ELF-1 (cell line): ENCODE data around the gene TAF11L11.
"Not testable (repeated sequence)": the region's sequence is repeated elsewhere in the genome, so short reads cannot be mapped to it uniquely, and the experiment has no call there.

Source experiments
- DNase-seq: peaks from one replicate; pipeline ENCODE4 v3.0.0-alpha.2; 2016; ENCODE audit warnings: low read depth, low spot score

Gene TAF11L11

DNA sequence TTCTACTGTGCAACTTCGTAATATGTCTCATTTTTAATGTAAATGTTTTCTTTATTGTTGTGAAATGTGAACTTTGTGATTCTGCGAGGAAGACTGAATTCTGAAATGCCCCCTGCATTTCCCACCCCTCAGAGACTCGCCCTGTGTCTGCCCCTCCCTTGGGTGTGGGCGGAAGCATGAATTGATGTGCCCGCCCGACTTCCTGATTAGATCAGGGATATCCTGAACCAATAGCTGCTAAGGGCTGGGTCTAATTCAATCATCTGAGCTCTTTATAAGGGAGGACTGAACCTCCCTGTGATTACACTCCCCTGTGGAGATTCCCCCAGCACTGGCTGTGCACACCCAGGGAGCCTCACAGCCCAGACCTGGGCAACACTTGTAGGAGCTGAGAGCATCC, at the start of gene TAF11L11:
Gene TAF11L11, plus strand, starts transcription at position 304 of the 400 bp plus-strand sequence.
- DNase-seq, result not testable (repeated sequence)

DNA sequence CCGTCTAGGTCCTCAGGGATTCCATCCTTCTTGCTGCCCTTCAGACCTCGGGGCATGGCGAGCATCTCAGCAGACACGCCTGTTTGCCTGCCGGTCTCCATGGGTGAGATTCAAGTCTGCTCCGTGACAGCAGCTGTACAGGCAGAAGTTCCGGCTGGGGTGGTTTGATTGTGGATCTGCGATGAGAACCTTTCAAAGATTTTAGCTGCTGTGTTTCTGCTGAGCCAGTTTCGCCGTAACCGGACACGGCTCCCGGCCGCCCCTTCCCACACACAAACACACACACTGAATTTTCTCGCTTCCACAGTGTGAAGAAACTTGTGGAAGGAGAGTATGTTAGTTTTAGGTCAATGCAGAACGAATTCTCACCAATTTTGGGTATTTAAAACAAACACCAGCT, 18.3 kb upstream of the TAF11L11 start, which contains the start of gene TAF11L7:
Gene TAF11L7, minus strand, starts transcription at position 101 of the 400 bp plus-strand sequence.
- not testable (repeated sequence) for DNase-seq

DNA sequence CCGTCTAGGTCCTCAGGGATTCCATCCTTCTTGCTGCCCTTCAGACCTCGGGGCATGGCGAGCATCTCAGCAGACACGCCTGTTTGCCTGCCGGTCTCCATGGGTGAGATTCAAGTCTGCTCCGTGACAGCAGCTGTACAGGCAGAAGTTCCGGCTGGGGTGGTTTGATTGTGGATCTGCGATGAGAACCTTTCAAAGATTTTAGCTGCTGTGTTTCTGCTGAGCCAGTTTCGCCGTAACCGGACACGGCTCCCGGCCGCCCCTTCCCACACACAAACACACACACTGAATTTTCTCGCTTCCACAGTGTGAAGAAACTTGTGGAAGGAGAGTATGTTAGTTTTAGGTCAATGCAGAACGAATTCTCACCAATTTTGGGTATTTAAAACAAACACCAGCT, 13.1 kb upstream of the TAF11L11 start, which contains the start of gene TAF11L8:
Gene TAF11L8, minus strand, starts transcription at position 101 of the 400 bp plus-strand sequence.
- DNase-seq, result not testable (repeated sequence)

DNA sequence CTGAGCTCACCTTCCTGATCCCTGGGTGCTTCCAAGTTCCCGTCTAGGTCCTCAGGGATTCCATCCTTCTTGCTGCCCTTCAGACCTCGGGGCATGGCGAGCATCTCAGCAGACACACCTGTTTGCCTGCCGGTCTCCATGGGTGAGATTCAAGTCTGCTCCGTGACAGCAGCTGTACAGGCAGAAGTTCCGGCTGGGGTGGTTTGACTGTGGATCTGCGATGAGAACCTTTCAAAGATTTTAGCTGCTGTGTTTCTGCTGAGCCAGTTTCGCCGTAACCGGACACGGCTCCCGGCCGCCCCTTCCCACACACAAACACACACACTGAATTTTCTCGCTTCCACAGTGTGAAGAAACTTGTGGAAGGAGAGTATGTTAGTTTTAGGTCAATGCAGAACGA, 9.7 kb upstream of the TAF11L11 start, which contains the start of gene TAF11L9:
Gene TAF11L9, minus strand, starts transcription at position 140 of the 400 bp plus-strand sequence.
- DNase-seq, result not testable (repeated sequence)

DNA sequence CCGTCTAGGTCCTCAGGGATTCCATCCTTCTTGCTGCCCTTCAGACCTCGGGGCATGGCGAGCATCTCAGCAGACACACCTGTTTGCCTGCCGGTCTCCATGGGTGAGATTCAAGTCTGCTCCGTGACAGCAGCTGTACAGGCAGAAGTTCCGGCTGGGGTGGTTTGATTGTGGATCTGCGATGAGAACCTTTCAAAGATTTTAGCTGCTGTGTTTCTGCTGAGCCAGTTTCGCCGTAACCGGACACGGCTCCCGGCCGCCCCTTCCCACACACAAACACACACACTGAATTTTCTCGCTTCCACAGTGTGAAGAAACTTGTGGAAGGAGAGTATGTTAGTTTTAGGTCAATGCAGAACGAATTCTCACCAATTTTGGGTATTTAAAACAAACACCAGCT, 6.3 kb upstream of the TAF11L11 start, which contains the start of gene TAF11L10:
Gene TAF11L10, minus strand, starts transcription at position 101 of the 400 bp plus-strand sequence.
- not testable (repeated sequence) for DNase-seq

DNA sequence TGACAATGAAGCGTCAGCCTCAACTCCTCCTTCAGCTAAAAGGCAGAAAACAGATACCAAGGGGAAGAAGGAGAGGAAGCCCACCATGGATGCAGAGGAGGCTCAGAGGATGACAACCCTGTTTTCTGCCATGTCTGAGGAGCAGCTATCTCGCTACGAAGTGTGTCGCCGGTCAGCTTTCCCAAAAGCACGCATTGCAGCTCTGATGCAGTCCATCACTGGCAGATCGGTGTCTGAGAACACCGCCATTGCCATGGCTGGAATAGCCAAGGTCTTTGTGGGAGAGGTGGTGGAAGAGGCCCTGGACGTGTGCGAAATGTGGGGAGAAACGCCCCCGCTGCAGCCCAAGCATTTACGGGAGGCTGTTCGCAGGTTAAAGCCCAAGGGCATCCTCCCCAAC, 968 bp downstream of the TAF11L11 start:
- no peak for DNase-seq

DNA sequence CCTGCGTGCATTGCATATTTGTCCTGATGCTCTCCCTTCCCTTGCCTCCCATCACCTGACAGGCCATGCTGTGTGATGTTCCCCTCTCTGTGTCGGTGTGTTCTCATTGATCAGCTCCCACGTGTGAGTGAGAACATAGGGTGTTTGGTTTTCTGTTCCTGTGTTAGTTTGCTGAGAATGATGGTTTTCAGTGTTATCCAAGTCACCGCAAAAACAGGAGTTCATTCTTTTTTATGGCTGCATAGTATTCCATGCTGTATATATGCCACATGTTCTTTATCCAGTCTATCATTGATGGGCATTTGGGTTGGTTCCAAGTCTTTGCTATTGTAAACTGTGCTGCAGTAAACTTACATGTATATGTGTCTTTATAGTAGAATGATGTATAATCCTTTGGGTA, 3.5 kb downstream of the TAF11L11 start:
- DNase-seq, result not testable (repeated sequence)

DNA sequence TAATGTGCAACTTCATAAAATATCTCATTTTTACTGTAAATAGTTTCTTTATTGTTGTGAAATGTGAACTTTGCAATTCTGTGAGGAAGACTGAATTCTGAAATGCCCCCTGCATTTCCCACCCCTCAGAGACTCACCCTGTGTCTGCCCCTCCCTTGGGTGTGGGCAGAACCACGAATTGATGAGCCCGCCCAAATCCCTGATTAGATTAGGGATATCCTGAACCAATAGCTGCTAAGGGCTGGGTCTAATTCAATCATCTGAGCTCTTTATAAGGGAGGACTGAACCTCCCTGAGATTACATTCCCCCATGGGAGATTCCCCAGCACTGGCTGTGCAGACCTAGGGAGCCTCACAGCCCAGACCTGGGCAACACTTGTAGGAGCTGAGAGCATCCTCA, 6.1 kb downstream of the TAF11L11 start, which contains the start of gene TAF11L12:
Gene TAF11L12, plus strand, starts transcription at position 301 of the 400 bp plus-strand sequence.
- DNase-seq, result not testable (repeated sequence)

DNA sequence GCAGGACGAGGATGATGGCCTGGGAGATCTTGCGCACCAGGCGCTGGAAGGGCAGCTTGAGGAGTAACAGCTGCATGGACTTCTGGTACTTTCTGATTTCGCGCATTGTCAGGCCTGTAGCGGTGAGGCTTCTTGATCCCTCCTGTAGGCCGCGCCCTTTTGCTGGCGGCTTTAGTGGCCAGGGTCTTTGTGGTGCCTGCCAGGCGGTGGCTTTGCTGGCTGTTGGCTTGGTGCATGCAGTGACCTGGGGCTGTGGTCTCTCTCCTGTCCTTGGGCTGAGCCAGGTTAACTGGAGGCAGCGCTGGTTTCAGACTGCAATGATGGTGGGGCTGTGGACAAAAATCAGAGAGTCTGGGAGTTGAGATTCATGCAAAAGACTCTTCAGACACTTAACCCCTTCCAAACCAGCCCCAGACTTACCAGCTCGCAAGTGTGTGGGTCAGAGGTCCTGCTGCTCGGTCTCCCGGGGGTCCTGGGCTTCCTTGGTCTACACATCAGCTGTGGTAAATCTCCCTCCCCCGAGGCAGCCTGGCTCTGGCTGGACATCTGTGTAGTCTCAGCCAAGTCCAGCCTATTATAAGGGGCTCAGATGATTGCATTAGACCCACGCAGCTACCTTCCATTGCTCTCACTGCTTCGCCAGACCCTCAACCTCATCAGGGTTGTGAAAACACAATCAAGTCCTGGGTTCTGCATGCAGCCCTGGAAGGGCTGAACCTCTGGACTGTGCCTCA, 11.1 kb downstream of the TAF11L11 start:
- no peak for DNase-seq

DNA sequence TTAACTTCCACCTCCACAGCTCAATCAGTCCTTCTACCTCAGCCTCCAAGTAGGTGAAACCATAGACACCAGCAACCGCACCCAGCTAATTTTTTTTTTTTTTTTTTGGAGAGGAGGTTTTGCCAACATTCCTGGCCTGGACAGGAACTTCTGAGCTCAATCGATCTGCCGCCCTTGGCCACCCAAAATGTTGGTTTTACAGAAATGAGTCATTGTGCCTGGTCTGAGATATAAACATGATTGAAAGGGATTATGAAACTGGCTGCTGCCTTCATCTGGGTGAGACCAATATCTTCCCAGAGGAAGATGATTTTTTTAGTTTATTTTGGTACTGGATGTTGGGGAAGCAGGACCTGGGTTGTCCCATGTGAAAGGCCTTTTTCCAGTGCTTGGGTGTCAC, 15.4 kb downstream of the TAF11L11 start:
- DNase-seq, result no peak

DNA sequence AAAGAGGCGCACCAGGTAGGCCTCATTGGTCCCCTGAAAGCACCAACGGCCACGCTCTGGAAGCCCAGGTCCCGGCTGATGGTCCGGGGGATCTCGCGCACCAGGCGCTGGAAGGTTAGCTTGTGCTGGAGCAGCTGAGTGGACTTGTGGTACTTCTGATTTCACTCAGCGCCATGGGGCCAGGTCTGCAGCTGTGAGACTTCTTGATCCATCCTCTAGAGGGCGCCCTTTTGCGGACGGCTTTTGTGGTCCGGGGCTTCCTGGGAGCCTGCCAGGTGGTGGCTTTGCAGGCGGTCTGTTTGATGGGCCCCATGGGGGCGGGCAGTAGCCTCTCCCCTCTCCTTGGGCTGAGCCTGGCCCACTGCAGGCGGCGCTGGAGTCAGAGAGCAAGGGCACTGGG, 16.6 kb downstream of the TAF11L11 start:
- DNase-seq, result peak; percentile 38

DNA sequence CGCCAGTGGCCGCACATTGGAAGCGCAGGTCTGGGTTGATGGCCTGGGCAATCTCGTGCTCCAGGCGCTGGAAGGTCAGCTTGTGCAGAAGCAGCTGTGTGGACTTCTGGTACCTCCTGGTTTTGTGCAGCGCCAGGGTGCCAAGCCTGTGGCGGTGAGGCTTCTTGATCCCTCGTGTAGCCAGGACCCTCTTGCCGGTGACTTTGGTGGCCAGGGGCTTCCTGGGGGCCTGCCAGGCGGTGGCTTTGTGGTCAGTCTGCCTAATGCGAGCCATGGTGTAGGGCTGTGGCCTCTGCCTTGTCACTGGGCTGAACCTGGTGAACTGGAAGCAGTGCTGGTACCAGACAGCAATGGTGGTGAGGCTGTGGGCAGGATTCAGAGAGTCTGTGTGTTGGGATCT, 21.7 kb downstream of the TAF11L11 start:
- DNase-seq, result no peak

DNA sequence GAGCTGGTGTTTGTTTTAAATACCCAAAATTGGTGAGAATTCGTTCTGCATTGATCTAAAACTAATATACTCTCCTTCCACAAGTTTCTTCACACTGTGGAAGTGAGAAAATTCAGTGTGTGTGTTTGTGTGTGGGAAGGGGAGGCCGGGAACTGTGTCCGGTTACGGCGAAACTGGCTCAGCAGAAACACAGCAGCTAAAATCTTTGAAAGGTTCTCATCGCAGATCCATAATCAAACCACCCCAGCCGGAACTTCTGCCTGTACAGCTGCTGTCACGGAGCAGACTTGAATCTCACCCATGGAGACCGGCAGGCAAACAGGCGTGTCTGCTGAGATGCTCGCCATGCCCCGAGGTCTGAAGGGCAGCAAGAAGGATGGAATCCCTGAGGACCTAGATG, 27.8 kb downstream of the TAF11L11 start, which contains the start of gene TAF11L13:
Gene TAF11L13, plus strand, starts transcription at position 301 of the 400 bp plus-strand sequence.
- not testable (repeated sequence) for DNase-seq

DNA sequence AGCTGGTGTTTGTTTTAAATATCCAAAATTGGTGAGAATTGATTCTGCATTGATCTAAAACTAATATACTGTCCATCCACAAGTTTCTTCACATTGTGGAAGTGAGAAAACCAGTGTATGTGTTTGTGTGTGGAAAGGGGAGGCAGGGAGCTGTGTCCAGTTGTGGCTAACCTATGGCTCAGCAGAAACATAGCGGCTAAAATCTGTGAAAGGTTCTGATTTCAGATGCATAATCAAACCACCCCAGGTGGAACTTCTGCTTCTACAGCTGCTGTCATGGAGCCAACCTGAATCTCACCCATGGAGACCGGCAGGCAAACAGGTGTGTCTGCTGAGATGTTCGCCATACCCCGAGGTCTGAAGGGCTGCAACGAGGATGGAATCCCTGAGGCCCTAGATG, 30.2 kb downstream of the TAF11L11 start, which contains the start of gene TAF11L14:
Gene TAF11L14, plus strand, starts transcription at position 301 of the 400 bp plus-strand sequence.
- no peak for DNase-seq

DNA sequence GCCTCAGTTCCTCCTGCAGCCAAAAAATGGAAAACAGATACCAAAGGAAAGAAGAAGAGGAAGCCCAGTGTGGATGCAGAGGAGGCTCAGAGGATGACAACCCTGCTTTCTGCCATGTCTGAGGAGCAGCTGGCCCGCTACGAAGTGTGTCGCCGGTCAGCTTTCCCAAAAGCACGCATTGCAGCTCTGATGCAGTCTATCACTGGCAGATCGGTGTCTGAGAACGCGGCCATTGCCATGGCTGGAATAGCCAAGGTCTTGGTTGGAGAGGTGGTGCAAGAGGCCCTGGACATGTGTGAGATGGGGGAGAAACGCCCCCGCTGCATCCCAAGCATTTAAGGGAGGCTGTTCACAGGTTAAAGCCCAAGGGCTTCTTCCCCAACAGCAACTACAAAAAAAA, 45.2 kb downstream of the TAF11L11 start:
- DNase-seq, result not testable (repeated sequence)

DNA sequence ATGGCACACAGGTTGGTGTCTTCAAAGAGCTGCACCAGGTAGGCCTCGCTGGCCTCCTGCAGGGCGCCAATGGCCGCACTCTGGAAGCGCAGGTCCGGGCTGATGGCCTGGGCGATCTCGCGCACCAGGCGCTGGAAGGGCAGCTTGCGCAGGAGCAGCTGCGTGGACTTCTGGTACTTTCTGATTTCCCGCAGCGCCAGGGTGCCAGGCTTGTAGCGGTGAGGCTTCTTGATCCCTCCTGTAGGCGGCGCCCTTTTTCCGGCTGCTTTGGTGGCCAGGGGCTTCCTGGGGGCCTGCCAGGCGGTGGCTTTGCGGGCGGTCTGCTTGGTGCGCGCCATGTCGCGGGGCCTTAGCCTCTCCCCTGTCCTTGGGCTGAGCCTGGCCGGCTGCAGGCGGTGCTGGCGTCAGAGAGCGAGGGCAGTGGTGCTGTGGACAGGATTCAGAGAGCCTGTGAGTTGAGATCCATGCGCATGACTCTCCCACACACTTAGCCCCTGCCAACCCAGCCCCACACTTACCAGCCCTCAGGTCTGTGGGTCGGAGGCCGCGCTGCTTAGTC, 51.3 kb downstream of the TAF11L11 start:
- DNase-seq, result not testable (repeated sequence)
